Liver (tissue), 9 donors: ENCODE measurements around the gene PEX16. TPM values are rescaled to one million over a fixed set of nuclear protein-coding genes. Genes with fewer than 3 reads are reported as not detected.

ENCODE experiments used
- DNase-seq: peaks from one replicate; pipeline ENCODE4 v3.0.0-alpha.2; 2017; ENCODE audit warnings: low spot score
- H3K27ac ChIP-seq, 2 donors: one replicate each; pipeline ENCODE4 v1.7.0; 2013; ENCODE audit warnings: inconsistent platforms in 2 of 2, low read length in 2 of 2, control low read depth in 1 of 2, low read depth in 1 of 2, mild to moderate bottlenecking in 1 of 2
- H3K27me3 ChIP-seq, 4 donors: one replicate each; pipeline versions ENCODE4 v1.6.1 to v1.7.0; 2013; ENCODE audit warnings: low read length in 3 of 4, inconsistent platforms in 1 of 4, mild to moderate bottlenecking in 1 of 4, moderate library complexity in 1 of 4; ENCODE audit not compliant: control insufficient read depth in 4 of 4, insufficient read depth in 4 of 4
- H3K36me3 ChIP-seq, 4 donors: one replicate each; pipeline versions ENCODE4 v1.6.1 to v1.7.0; 2013; ENCODE audit warnings: low read length in 3 of 4, mild to moderate bottlenecking in 3 of 4, low read depth in 1 of 4, moderate library complexity in 1 of 4; ENCODE audit not compliant: control insufficient read depth in 4 of 4, insufficient read depth in 3 of 4
- H3K4me1 ChIP-seq, 4 donors: one replicate each; pipeline versions ENCODE4 v1.6.1 to v1.7.0; 2013; ENCODE audit warnings: low read length in 3 of 4, mild to moderate bottlenecking in 3 of 4, moderate library complexity in 1 of 4; ENCODE audit not compliant: control insufficient read depth in 4 of 4, insufficient read depth in 4 of 4
- H3K4me3 ChIP-seq, 3 donors: one replicate each; pipeline versions ENCODE4 v1.6.1 to v1.7.0; 2013; ENCODE audit warnings: low read length in 3 of 3, control low read depth in 1 of 3, low read depth in 1 of 3, mild to moderate bottlenecking in 1 of 3
- H3K9ac ChIP-seq, 2 donors: one replicate each; pipeline ENCODE4 v1.7.0; 2013; ENCODE audit warnings: low read length in 2 of 2, mild to moderate bottlenecking in 2 of 2, moderate library complexity in 2 of 2, control low read depth in 1 of 2, low read depth in 1 of 2
- H3K9me3 ChIP-seq, 4 donors: one replicate each; pipeline versions ENCODE4 v1.6.1 to v1.7.0; 2013; ENCODE audit warnings: low read length in 3 of 4; ENCODE audit not compliant: control insufficient read depth in 4 of 4
- FOXA2 ChIP-seq: IDR thresholded peaks from 2 replicates; pipeline ENCODE4 v1.6.1; 2016; ENCODE audit warnings: antibody characterized with exemption
- JUND ChIP-seq, 2 donors: IDR thresholded peaks; 2 replicates each; pipeline ENCODE4 v1.6.1; 2016; ENCODE audit warnings: antibody characterized with exemption in 2 of 2
- NR2F2 ChIP-seq: IDR thresholded peaks from 2 replicates; pipeline ENCODE4 v1.6.1; 2016; ENCODE audit warnings: antibody characterized with exemption
- RAD21 ChIP-seq, 2 donors: IDR thresholded peaks; 2 replicates each; pipeline ENCODE4 v1.6.1; 2016; ENCODE audit warnings: antibody characterized with exemption in 2 of 2, mild to moderate bottlenecking in 2 of 2
- RXRA ChIP-seq, 2 donors: IDR thresholded peaks; 2 replicates each; pipeline ENCODE4 v1.6.1; 2017 to 2018; ENCODE audit warnings: antibody characterized with exemption in 2 of 2, mild to moderate bottlenecking in 1 of 2
- SP1 ChIP-seq: IDR thresholded peaks from 2 replicates; pipeline ENCODE4 v1.6.1; 2018; ENCODE audit warnings: antibody characterized with exemption, mild to moderate bottlenecking
- WGBS: extraction: QIAGEN DNeasy Blood & Tissue Kit; methylation state at CpG from one replicate; pipeline ENCODE4 v1.1.7; 2013; 5-methylcytosine and 5-hydroxymethylcytosine counted together
- polyA plus RNA-seq, 2 donors: library from polyadenylated mRNA; stranded (reverse) in 1 of 2; unstranded in 1 of 2; fragments of 200-250 nt in 1 of 2; fragments of >200 nt in 1 of 2; fragmentation: Nextera tagmentation in 1 of 2; extraction: Ambion mirVana in 1 of 2; gene quantifications; one replicate each; pipeline versions ENCODE4 v1.2.1 to v1.2.3, GENCODE V29; 2013 to 2015
- total RNA-seq, 2 donors: library from RNA; depleted of rRNA; stranded (reverse); fragments of >200 nt; gene quantifications; one replicate each; pipeline ENCODE4 v1.2.3, GENCODE V29; 2014
- TF ChIP-seq, protein P1 (sequence below): IDR thresholded peaks from 2 replicates; pipeline ENCODE4 v1.6.1; 2016; ENCODE audit warnings: antibody characterized with exemption, mild to moderate bottlenecking
- TF ChIP-seq, protein P2 (sequence below): IDR thresholded peaks from 2 replicates; pipeline ENCODE4 v1.6.1; 2016; ENCODE audit warnings: antibody characterized with exemption
- donor health status: healthy.
- donor health status: healthy.
- donor health status: healthy.
- donor health status: healthy.
- donor health status: healthy.

Gene PEX16
- total and polyA plus RNA-seq, 4 donors = 18.8 to 41.2 (median 29.8) TPM

DNA sequence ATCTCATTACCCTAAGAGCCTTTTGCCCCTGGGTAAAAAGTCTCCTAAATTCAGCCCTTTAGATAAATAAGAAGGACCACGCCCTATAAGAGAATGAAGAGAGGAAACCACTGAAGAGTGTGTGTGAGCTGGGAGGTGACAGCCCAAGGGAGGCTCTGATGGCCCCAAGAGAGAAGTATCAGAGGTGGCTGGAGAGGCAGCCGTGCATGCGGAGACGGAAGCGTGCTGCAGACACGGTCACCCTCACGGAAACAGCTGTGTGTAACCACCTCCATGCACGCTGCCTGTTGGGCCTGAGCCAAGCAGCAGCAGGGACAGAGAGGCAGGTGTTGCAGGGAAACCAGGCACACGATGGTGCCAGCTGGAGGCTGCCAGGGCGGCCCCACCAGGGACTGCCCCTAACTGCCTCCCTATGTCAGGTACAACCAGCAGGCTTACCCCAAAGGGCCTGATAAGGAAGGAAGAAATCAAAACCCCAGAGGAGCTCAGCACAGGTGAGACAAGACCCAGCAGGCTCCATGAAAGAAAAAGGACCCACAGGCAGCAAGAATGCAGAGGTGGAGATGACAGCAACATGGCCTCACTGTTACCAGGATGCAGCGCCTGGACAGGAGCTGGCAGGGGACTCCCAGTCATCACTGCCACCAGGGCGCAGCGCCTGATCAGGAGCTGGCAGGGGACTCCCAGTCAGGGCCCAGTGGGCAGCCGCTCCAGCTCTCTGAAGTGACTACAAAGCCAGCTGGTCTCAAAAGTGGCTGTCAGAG is 12.5 kb upstream of the PEX16 start (continued):
- TF ChIP-seq, protein P1, sequence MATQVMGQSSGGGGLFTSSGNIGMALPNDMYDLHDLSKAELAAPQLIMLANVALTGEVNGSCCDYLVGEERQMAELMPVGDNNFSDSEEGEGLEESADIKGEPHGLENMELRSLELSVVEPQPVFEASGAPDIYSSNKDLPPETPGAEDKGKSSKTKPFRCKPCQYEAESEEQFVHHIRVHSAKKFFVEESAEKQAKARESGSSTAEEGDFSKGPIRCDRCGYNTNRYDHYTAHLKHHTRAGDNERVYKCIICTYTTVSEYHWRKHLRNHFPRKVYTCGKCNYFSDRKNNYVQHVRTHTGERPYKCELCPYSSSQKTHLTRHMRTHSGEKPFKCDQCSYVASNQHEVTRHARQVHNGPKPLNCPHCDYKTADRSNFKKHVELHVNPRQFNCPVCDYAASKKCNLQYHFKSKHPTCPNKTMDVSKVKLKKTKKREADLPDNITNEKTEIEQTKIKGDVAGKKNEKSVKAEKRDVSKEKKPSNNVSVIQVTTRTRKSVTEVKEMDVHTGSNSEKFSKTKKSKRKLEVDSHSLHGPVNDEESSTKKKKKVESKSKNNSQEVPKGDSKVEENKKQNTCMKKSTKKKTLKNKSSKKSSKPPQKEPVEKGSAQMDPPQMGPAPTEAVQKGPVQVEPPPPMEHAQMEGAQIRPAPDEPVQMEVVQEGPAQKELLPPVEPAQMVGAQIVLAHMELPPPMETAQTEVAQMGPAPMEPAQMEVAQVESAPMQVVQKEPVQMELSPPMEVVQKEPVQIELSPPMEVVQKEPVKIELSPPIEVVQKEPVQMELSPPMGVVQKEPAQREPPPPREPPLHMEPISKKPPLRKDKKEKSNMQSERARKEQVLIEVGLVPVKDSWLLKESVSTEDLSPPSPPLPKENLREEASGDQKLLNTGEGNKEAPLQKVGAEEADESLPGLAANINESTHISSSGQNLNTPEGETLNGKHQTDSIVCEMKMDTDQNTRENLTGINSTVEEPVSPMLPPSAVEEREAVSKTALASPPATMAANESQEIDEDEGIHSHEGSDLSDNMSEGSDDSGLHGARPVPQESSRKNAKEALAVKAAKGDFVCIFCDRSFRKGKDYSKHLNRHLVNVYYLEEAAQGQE = no peak
- no peak for TF ChIP-seq FOXA2

DNA sequence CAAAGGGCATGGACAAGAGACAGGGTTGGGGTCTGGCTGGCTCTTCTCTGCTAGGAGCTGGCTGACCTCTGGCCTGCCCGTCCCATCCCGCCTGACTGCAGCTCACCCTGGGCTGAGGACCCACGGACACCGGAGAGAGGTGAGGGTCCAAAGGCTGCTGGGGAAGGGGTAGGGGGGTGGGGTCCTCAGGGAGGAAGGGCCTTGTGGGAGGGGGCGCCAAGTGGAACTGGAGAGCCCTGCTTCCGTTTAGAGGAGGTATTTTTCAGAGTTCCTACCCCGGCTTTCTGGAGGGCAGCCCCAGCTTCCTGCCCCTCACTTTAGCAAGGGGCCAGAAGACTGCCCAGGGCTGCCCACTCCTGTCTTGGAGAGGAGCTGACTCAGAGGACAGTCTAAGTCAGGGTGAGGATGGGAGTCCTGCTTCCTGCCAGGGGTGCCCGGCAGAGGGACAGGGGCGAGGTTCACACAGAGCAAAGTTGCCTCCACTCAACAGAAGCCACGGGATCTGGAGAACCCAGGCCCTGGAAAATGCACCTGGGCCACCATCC is 11.9 kb upstream of the PEX16 start:
- peaks cover 0 to 1% (median 0%) of the 10 kb centered on the region in 4 donors for H3K36me3 ChIP-seq
- peak; percentile 33 for DNase-seq
- 81% methylated on average over 10 of the region's 10 CpGs for WGBS

DNA sequence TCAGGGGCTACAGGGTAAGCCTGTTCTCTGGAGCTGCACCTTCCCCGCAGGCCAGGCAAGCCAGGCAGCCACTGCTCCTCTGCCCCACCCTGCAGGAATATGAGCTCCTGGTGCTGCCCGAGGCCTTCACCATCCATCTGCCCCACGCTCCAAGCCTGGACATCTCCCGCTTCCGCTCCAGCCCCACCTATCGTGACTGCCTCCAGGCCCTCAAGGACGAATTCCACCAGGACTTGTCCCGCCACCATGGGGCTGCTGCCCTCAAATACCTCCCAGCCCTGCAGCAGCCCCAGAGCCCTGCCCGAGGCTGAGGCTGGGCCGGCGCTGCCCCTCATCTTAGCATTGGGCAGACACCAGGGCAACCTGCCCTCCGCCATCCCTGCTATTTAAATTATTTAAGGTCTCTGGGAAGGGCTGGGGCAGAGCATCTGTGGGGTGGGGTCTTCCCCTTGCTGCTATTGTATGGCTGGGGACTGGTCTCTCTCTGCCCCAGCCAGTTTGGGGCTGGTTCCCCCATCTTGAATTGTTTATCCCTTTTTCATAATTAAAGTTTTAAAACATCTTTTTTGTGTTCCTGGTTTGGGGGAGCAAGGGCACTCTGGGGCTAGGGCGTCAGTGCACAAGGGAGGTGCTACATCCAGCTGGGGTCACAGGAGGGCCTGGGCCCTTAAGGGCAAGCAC is 11.0 kb upstream of the PEX16 start:
- 89% methylated on average over 13 of the region's 13 CpGs for WGBS
- no peak overlapping the region for H3K4me3 ChIP-seq

More for the DNA sequence above, 11.9 kb upstream of the PEX16 start:
- H3K9me3 ChIP-seq = no peaks in the 10 kb centered on the region
- peaks cover 7 to 17% (median 15%) of the 10 kb centered on the region in 4 donors for H3K4me1 ChIP-seq
- no peak overlapping the region for H3K27ac ChIP-seq
- no peak overlapping the region for H3K4me3 ChIP-seq
- no peaks in the 10 kb centered on the region for H3K27me3 ChIP-seq
- no peak overlapping the region for H3K9ac ChIP-seq
- TF ChIP-seq FOXA2 = no peak

More for the DNA sequence above, 11.0 kb upstream of the PEX16 start:
- no peaks in the 10 kb centered on the region for H3K9me3 ChIP-seq
- DNase-seq = no peak
- no peaks in the 10 kb centered on the region for H3K27me3 ChIP-seq
- no peak overlapping the region for H3K27ac ChIP-seq
- peaks cover under 1 to 8% (median 7%) of the 10 kb centered on the region in 4 donors for H3K4me1 ChIP-seq
- TF ChIP-seq JUND (IDR thresholded peaks at IDR 0.05) (no peak), RXRA (IDR thresholded peaks at IDR 0.05) (no peak), SP1 (no peak), NR2F2 (no peak), RAD21 (IDR thresholded peaks at IDR 0.05) (no peak)
- TF ChIP-seq, protein P2, sequence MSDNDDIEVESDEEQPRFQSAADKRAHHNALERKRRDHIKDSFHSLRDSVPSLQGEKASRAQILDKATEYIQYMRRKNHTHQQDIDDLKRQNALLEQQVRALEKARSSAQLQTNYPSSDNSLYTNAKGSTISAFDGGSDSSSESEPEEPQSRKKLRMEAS = no peak
- TF ChIP-seq, protein P1 = no peak
- H3K36me3 ChIP-seq = peaks cover 0 to 1% (median 0%) of the 10 kb centered on the region in 4 donors
- H3K9ac ChIP-seq = no peak overlapping the region
